CD4-positive, alpha-beta T cell treated with Interleukin-17A for 1 hour (primary cell): ENCODE results near the gene SDHAF4.
"Not testable (repeated sequence)": the region's sequence is repeated elsewhere in the genome, so short reads cannot be mapped to it uniquely, and the experiment has no call there.

ENCODE experiments used
- DNase-seq: peaks from one replicate; pipeline ENCODE4 v3.0.0-alpha.2; 2020

SDHAF4 gene

DNA sequence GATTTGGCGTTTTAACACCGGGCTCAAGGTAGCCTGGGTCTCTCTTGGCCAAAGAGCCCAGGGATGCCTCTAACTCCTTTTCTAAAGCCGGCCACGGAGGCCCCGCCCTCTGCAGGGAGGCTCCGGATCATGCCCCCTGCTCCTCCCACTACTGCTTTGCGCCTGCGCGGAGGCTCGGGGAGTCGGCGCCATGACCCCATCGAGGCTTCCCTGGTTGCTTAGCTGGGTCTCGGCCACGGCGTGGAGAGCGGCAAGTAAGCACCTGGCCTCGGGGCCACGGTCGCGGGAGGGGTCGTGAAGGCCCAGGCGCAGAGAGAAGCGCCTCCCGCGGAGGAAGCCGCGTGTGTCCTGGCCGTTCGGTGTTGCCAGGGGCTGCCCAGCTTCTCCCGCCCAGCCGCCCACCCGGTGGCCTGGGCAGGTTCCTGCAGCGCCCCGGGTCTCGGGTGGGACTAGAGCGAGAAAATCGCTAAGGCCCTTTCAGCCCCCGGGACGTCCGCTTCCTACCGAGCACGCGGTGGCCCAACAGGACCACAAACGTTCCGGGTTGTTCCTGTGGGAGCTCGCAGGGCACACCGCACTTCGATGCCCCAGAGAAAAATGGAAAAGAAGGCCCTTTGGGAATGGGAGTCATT is at the start of gene SDHAF4:
SDHAF4 (plus strand) TSS at position 180 of the 632 bp plus-strand sequence; CDS start at position 191, 11 bp downstream.
- peak; percentile 94 for DNase-seq

DNA sequence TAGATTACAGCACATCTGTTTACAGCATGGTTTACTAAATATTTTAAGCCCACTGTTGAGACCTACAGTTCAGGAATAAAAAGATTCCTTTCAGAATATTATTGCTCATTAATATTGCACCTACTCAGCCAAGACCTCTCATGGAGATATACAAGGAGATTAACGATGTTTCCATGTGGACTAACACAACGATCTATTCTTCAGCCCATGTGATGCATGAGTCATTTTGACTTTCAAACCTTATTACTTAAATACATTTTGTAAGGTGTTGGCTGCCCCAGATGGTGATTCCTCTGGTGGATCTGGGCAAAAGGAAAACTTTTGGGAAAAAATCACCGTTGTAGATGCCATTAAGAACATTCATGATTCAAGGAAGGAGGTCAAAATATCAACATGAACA is 48.0 kb upstream of the SDHAF4 start:
- no peak for DNase-seq

DNA sequence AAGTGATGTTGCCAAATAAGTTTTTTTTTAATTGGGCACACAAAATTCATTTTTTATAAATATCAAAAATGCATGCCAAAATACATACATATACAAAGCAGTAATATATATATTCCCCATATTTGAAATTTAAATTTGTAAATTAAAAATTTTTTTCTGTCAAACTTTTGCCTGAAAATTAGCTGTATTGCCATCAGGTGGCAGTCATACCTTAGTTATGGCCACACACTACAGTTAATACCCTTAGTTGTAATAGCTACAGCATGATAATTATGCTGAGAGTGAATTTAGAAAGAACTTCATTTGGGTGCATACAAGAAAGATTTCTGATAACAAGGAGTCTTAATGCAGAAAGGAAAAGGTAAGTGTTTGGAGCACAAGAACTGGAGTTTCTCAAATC is 46.2 kb upstream of the SDHAF4 start:
- DNase-seq, result peak; percentile 41

DNA sequence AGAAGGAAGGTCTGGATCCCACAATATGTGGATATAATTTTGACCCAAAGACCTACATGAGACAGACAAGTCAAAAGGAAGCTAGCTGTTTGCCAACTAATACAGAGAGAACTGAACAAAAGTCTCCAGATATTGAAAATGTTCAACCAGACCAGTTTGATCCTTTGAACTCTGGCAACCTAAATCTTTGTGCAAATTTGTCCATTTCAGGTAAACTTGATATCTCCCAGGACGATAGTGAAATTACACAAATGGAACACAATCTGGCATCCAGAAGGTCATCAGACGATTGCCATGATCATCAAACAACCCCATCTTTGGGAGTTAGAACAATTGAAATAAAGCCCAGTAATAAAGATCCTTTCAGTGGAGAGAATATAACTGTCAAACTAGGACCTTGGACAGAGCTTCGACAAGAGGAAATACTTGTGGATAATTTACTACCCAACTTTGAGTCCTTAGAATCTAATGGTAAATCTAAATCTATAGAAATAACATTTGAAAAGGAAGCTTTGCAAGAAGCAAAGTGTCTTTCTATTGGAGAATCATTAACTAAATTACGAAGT is 41.9 kb upstream of the SDHAF4 start:
- DNase-seq, result no peak

DNA sequence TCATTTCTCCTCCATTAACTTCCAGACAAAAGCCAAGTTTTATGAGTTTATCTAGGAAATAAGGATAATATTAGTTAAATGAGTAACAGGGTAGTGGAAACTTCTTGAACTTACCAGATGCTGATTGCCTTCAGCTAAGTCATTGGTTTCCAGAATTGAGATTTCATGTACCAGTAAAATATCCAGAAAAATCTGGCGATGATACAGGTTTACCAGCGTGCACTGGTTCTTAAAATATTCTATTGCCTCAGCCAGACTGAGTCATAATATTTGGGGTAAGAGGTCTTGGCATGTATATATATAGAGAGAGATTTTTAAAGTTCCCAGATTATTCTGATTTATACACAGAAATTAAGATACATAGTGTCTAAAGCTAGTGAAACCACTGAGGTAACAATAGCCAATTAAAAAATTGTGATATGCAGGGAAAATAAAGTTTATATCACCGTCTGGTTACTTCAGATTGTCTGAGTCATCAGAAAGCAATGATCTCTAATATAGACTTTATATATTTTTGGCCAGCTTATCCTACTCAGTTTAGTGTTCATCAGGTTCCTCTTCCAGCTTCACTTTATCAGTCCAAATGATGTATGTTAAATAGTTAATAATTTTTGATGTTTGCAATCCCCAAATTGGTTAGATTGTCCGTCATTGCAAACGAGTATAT is 39.5 kb upstream of the SDHAF4 start:
- DNase-seq, result no peak

DNA sequence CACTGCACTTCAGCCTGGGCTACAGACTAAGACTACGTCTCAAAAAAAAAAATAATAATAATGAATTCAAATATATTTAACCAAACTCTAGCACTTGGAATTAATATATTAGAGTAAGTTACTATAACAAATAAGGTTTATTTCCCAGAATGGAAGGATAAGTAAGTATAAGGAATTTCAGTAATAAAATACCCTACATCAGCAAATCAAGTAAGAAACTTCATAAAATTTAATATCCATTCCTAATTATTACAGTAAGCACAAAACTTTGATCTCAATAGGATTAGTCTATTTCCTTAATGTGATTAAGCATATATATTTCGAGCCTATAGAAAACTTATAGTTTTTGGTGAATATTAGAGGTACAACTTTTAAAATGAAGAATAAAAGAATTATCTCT is 36.7 kb upstream of the SDHAF4 start:
- DNase-seq, result no peak

DNA sequence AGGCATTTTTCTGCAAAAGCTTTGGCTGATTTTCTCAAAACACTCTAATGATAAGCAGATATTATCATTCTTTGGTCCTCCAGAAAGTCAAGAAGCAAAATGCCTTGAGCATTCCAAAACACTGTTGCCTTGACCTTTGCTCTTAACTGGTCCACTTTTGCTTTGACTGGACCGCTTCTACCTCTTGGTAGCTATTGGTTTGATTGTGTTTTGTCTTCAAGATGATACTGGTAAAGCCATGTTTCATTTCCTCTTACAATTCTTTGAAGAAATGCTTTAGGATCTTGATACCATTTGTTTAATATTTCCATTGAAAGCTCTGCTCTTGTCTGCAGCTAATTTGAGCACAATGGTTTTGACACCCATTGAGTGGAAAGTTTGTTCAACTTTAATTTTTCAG is 35.6 kb upstream of the SDHAF4 start:
- DNase-seq, result no peak

DNA sequence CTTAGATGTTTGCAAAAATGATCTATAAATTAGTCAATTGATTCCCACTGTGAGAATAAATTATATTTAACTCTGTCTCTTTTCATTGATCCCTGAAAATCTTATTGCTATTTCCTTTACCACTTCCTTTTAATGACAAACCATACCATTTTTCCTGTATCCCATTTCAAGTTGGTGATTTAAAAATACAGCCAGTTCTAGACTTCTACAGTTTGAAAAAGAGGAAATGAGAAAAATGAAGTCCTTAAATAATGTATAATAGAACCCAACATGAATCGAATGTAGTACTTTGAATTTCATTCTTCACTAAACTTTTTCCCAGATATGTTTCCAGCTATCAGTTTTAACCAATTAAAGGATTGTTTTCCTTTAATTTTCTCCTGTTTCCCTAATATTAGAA is 29.5 kb upstream of the SDHAF4 start:
- DNase-seq, result no peak

DNA sequence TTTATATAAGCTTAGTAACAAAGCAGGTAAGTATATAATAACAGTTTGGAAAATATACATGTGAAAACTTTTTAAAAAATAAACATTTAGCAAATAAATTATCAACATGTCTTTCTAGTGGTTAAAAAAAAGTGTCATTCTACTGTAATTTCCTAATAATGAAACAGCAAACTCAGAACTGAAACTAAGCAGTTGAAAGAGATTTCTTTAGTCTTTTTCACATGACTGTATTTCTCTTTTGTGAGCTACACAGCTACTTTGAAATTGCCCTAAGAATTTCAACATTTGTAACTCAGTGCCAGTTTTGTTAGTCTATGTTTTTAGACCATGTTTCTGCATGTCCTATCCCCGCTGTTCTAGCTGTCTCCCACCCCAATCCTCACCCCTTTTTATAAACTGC is 28.4 kb upstream of the SDHAF4 start:
- DNase-seq, result no peak

DNA sequence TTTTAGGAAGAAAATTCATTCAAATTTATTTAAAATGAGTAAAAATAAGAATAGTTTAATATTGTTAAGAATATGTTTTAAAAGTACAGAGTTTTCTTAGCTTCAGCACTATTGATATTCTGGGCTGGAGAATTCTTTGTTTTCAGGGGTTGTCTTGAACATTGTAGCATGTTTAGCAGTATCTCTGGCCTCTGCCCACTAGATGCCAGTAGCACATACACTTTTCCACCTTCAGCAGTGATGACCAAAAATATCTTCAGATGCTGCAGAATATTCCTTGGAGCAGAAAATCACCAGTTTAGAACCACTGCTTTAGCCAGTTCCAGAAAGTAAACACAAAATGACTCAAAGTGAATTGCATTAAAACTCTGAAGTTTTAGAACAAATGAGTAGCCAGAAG is 19.4 kb upstream of the SDHAF4 start:
- peak; percentile 23 for DNase-seq

DNA sequence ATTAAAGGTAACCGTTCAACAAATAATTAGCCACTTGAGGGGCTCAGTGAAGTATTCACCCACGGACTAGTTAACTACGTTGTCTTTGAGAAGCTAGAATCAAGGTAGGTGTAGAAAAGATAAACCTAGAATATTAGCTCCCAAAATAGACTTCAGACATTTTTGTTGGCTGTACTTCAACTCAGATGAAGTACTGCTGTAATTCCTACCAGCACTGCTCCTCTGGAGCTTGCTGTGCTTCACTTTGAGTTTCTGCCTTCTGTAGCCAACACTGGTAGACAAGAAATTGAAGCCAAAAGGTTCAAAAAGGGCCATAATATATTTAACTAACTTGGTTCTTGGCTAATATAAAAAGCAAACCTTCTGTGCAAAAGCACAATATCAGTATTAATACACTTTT is 18.8 kb upstream of the SDHAF4 start:
- no peak for DNase-seq

DNA sequence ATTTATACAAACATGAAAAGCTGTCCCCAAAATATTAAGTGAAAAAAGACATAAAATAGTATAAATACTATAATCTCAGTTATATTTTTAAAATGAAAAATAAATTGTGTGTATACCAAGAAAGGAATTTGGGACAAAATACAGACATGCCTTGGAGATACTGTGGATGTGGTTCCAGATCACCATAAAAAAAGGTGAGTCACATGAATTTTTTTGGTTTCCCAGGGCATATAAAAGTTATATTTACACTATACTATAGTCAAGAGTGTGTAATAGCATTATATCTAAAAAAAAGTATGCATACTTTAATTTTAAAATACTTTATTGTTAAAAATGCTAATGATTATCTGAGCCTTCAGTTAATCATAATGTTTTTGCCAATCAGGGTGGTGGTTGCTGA is 17.4 kb upstream of the SDHAF4 start:
- no peak for DNase-seq

DNA sequence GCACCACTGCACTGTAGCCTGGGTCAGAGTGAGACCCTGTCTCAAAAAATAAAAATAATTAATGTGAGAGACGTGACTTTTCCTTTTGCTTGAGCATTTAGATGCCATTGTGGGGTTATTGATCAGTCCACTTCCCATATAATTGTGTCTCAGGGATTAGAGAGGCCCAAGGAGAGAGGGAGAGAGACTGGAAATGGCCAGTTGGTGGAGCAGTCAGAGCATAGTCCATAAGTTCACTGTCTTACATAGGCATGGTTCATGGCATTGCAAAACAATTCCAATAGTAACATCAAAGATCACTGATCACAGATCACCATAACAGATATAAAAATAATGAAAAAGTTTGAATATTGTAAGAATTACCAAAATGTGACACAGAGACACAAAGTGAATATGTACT is 15.2 kb upstream of the SDHAF4 start:
- no peak for DNase-seq

DNA sequence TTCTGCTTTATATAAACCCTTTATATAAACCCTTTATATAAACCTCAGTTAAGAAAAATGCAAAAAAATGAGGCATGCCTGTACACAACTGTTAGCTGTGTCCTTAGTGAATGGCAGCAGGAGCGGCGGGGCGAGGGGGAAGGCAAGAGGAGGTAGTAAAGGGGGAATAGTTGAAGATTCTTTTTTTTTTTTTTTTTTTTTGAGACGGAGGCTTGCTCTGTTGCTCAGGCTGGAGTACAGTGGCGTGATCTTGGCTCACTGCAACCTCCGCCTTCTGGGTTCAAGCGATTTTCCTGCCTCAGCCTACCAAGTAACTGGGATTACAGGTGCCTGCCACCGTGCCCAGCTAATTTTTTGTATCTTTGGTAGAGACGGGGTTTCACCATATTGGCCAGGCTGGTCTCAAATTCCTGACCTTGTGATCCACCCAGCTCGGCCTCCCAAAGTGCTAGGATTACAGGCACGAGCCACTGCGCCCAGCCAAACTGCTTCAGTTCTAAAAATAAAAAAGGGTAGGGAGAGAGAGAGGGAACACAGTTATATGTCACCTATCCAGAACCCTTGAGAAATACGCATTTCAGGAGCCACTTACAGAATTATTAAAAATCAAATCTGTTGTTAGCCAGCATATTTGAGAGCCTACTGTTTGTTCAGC is 14.3 kb upstream of the SDHAF4 start:
- DNase-seq, result not testable (repeated sequence)

DNA sequence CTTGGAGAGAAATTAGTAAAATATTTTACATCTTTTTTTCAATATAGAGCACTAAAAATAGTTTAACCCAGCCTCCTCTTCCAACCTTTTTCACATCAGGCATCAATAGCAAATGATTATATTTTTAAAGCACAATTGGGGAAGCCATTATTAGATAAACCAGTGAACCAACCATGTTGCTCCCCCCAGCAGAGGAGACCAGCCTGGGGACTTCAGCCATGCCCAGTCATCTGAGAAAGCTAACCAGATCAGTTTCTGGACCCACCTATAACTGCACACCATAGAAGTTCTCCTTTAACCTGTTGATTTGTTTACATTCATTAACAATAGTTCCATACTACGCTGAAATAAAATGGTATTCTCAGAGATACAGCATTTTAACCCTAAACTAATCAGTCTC is 13.8 kb upstream of the SDHAF4 start:
- DNase-seq, result no peak

DNA sequence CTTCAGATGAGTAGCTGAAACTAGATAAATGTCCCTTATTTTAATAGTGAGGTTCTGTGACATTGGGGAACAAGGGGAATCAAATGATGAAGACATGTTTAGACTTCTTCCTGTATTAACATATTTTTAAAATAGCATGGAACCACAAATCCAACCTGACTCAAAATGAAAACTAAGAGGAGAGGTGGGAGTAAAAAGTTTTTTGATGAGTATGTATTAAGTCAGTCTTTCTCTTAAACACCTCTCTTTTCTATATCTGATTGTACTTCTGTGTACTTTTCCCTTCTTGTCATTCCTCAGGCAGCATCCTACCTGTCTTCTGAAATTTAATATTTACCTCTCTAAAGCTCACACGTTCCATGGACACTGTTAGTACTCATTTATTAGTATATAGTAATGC is 8.7 kb upstream of the SDHAF4 start:
- no peak for DNase-seq

DNA sequence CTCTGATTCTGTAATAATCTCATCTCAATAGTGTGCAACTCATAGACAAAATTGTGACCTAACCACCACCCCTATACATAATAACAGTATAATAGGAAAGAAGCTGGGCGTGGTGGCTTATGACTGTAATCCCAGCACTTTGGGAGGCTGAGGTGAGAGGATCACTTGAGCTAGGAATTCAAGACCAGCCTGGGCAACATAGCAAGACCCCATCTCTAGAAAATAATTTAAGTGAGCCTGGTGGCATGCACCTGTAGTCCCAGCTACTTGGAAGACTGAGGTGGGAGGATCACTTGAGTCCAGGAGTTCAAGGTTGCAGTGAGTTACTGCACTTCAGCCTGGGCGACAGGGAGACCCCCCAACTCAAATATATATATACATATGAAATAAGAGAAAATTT is 4.3 kb upstream of the SDHAF4 start:
- DNase-seq, result not testable (repeated sequence)

DNA sequence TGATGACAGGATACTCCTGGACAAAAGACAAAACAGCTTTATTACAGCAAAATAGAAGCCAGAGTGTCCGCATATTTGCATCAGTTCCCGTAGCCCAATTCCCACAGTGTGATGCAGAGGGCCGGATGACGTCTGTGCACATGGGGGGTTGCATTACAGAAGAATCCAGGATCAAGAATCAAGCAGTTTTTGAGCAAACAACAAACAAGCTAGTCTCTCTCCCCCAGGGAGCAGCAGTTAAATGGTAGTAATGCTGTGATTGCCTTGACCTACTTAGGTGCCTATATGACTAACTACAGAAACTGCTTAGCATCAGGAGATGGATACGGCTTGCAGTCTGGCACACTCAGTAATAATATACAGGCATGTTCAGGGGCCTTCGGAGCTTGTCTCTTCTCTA is 3.2 kb upstream of the SDHAF4 start:
- DNase-seq, result no peak

DNA sequence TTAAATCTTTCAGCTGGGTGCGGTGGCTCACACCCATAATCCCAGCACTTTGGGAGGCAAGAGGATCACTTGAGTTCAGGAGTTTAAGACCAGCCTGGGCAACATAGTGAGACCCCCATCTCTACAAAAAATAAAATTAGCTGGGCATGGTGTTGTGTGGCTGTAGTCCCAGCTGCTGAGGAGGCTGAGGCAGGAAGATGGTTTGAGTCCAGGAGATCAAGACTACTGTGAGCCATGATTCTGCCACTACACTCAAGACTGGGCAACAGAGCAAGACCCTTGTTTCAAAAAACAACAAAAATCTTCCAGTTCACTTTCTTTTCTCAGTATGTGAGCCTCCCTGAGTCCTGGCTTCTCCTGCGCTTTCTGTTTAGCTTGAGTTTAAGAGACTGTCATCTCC is 7.9 kb downstream of the SDHAF4 start:
- DNase-seq, result no peak

DNA sequence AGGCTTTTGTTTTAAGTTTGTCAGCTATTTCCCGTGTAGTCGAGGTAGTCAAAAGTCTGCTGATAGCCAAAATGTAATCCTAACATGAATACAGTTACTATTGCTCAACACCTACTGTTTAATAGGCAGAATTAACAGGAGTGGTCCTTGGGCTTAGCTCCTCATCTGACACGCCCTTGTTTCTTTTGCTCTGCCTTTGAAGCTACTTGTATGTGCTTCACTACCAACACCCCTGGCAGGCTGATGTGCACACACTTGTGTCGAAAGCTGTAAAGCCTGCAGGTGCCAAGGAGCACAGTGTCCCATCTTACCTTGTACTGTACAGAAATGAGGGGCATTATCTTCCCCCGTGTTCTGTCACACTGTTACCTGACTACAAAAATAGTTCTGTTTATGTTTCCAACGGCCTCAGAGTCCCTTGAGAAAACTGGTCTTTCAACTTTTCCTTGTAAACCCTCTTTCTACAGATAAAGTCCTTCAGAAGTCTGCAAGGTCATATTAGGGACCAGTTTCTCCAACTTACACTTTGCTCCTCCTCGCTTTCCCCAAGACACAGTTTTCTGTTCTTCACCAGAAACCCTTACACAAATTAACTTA is 9.3 kb downstream of the SDHAF4 start:
- no peak for DNase-seq

DNA sequence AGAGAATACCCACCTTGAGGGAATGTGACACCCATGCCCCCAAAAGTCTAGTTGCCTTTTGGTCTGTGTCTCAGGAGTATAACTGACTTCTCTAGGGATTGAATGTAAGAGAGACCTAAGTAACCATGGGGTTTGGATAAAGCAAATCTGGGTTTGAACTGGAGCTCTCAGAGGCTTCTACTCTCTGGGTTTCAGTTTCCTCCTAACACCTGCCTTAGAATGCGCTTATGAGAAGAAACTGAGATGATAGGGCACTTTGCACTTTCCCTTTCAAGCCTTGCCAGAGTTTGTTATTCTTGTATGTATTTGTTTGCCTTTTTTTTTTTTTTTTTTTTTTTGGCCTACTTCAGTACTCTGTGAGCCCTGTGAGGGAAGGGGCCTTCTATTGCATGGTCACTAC is 19.4 kb downstream of the SDHAF4 start:
- no peak for DNase-seq

DNA sequence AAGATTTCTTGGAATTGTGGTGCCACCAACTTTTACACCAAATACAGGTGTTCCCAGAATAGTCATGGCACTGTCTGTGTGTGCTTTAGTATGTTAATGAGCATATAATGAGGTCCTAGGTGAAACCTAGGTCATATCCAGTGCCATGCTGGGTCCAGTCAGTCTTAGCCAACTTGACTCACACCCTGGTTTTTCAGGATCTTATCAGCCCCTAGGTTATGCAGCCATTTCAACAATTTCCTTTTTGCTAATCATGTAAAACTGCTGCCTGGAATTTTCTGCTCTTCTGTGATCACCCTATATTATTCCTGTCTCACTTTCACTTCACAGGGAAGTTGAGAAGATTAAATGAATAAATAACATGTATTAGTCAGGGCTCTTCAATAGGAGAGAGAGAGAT is 23.7 kb downstream of the SDHAF4 start:
- DNase-seq, result no peak

DNA sequence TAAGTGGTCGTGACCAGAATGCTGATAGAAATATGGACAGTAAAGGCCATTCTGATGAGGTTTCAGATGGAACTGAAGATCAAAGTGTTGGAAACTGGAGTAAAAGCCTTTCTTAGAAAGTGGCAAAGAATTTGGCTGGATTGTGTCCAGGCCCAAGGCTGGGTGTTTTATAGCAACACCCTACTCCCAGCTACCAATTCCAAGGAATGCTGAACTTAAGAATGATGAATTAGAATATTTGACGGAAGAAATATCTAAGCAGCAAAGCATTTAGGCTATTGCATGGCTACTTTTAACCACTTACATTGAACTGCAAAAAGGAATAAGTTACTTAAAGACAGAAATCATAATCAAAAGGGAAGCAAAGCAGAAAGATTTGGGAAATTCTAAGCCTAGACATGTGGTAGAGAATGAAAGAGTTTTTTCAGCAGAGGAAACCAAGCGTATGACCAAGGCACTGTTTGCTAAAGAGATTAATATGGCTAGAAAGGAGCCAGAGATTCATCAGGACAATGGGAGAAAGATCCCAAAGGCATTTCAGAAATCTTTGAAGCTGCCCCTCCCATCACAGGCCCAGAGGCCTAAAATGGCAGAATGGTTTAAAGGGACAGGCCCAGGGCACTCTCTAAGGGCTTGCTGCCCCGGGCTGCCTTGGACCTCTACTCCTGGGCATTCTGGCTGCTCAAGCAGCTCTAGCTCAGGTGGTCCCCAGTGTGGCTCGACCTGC is 25.8 kb downstream of the SDHAF4 start:
- no peak for DNase-seq
